Measurements from ENCODE around the gene RTEL1. TPM values are rescaled to one million over a fixed set of nuclear protein-coding genes. Genes with fewer than 3 reads are reported as not detected.
A peak's percentile ranks its signal among the peaks of the same experiment; 100 is the strongest.

RTEL1 gene
- polyA plus RNA-seq, 2 donors = 8.1 to 14.5 TPM

- no peaks in the 10 kb centered on the region for H3K9me3 ChIP-seq (ENCODE audit: control insufficient read depth in 2 of 2, insufficient read depth in 1 of 2, low read depth in 1 of 2, low read length in 1 of 2)
- 68 to 81% methylated on average over 13 of the region's 13 CpGs for WGBS, 2 donors
- H3K4me1 ChIP-seq (ENCODE audit: control insufficient read depth in 2 of 2, insufficient read depth in 2 of 2, low read length in 1 of 2) = peaks cover 6 to 12% of the 10 kb centered on the region in 2 donors
- no peaks in the 10 kb centered on the region for H3K27me3 ChIP-seq (ENCODE audit: control insufficient read depth in 1 of 2, insufficient read depth in 2 of 2, low read length in 2 of 2)
- H3K36me3 ChIP-seq (ENCODE audit: control insufficient read depth in 2 of 2, insufficient read depth in 2 of 2, low read length in 1 of 2) = peaks cover 4 to 10% of the 10 kb centered on the region in 2 donors
- H3K27ac ChIP-seq (ENCODE audit: low read depth in 2 of 2, low read length in 1 of 2) = no peak overlapping the region
- H3K4me3 ChIP-seq (ENCODE audit: low read depth in 1 of 2, low read length in 2 of 2) = no peak overlapping the region
Observed at GRCh38 chr20:63678071-63678470, 20.0 kb downstream of the RTEL1 start.

- Histone ChIP-seq H3K36me3 (ENCODE audit: control insufficient read depth in 2 of 2, insufficient read depth in 2 of 2, low read length in 1 of 2) (peaks cover 4 to 9% of the 10 kb centered on the region in 2 donors), H3K4me1 (ENCODE audit: control insufficient read depth in 2 of 2, insufficient read depth in 2 of 2, low read length in 1 of 2) (peaks cover 6 to 12% of the 10 kb centered on the region in 2 donors), H3K9me3 (ENCODE audit: control insufficient read depth in 2 of 2, insufficient read depth in 1 of 2, low read depth in 1 of 2, low read length in 1 of 2) (no peaks in the 10 kb centered on the region), H3K27me3 (ENCODE audit: control insufficient read depth in 1 of 2, insufficient read depth in 2 of 2, low read length in 2 of 2) (no peaks in the 10 kb centered on the region), H3K27ac (ENCODE audit: low read depth in 2 of 2, low read length in 1 of 2) (no peak overlapping the region), H3K4me3 (ENCODE audit: low read depth in 1 of 2, low read length in 2 of 2) (no peak overlapping the region)
- WGBS, 2 donors = 89 to 91% methylated on average over 38 of the region's 38 CpGs
Observed at GRCh38 chr20:63678667-63679465, 20.8 kb downstream of the RTEL1 start.

GRCh38 chr20:63679799-63680305, 21.7 kb downstream of the RTEL1 start:
- 92 to 93% methylated on average over 19 of the region's 19 CpGs for WGBS, 2 donors
- H3K9me3 ChIP-seq (ENCODE audit: control insufficient read depth in 2 of 2, insufficient read depth in 1 of 2, low read depth in 1 of 2, low read length in 1 of 2) = no peaks in the 10 kb centered on the region
- peaks cover 0 to 6% of the 10 kb centered on the region in 2 donors for H3K36me3 ChIP-seq (ENCODE audit: control insufficient read depth in 2 of 2, insufficient read depth in 2 of 2, low read length in 1 of 2)

DNA sequence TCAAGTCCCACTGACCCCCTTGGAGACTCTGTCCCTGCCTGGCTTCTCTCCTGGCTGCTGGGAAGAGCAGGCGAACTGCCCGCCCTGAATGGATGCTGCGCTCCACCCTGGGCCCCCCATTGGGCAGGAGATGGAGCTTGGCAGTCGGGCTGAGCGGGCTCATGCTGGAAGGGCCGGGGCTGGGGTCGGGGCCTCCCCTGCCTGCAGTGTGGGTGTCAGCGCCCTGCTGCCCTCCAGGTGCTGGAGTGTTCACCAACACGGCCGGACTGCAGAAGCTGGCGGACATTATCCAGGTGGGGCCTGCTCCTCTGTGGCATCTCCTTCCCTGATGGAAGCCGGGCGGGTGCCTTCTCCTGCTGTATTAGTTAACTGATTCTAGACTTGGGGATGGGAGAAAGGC, 22.3 kb downstream of the RTEL1 start:
- peaks cover 0 to 6% of the 10 kb centered on the region in 2 donors for H3K36me3 ChIP-seq (ENCODE audit: control insufficient read depth in 2 of 2, insufficient read depth in 2 of 2, low read length in 1 of 2)
- H3K4me3 ChIP-seq (ENCODE audit: low read depth in 1 of 2, low read length in 2 of 2) = no peak overlapping the region

More at GRCh38 chr20:63679799-63680305, 21.7 kb downstream of the RTEL1 start:
- H3K27ac ChIP-seq (ENCODE audit: low read depth in 2 of 2, low read length in 1 of 2) = no peak overlapping the region
- no peak overlapping the region for H3K4me3 ChIP-seq (ENCODE audit: low read depth in 1 of 2, low read length in 2 of 2)
- no peaks in the 10 kb centered on the region for H3K27me3 ChIP-seq (ENCODE audit: control insufficient read depth in 1 of 2, insufficient read depth in 2 of 2, low read length in 2 of 2)
- peaks cover 6 to 12% of the 10 kb centered on the region in 2 donors for H3K4me1 ChIP-seq (ENCODE audit: control insufficient read depth in 2 of 2, insufficient read depth in 2 of 2, low read length in 1 of 2)

GRCh38 chr20:63680857-63681608, 22.9 kb downstream of the RTEL1 start:
- Histone ChIP-seq H3K27ac (ENCODE audit: low read depth in 2 of 2, low read length in 1 of 2) (no peak overlapping the region), H3K36me3 (ENCODE audit: control insufficient read depth in 2 of 2, insufficient read depth in 2 of 2, low read length in 1 of 2) (peaks cover 0 to 5% of the 10 kb centered on the region in 2 donors), H3K27me3 (ENCODE audit: control insufficient read depth in 1 of 2, insufficient read depth in 2 of 2, low read length in 2 of 2) (no peaks in the 10 kb centered on the region), H3K4me3 (ENCODE audit: low read depth in 1 of 2, low read length in 2 of 2) (no peak overlapping the region), H3K4me1 (ENCODE audit: control insufficient read depth in 2 of 2, insufficient read depth in 2 of 2, low read length in 1 of 2) (peaks cover 7 to 16% of the 10 kb centered on the region in 2 donors), H3K9me3 (ENCODE audit: control insufficient read depth in 2 of 2, insufficient read depth in 1 of 2, low read depth in 1 of 2, low read length in 1 of 2) (no peaks in the 10 kb centered on the region)
- 91 to 92% methylated on average over 23 of the region's 23 CpGs for WGBS, 2 donors

More for the DNA sequence above, 22.3 kb downstream of the RTEL1 start:
- Histone ChIP-seq H3K27ac (ENCODE audit: low read depth in 2 of 2, low read length in 1 of 2) (no peak overlapping the region), H3K4me1 (ENCODE audit: control insufficient read depth in 2 of 2, insufficient read depth in 2 of 2, low read length in 1 of 2) (peaks cover 6 to 12% of the 10 kb centered on the region in 2 donors), H3K27me3 (ENCODE audit: control insufficient read depth in 1 of 2, insufficient read depth in 2 of 2, low read length in 2 of 2) (no peaks in the 10 kb centered on the region), H3K9me3 (ENCODE audit: control insufficient read depth in 2 of 2, insufficient read depth in 1 of 2, low read depth in 1 of 2, low read length in 1 of 2) (no peaks in the 10 kb centered on the region)
- 96 to 98% methylated on average over 13 of the region's 13 CpGs for WGBS, 2 donors

- H3K4me3 ChIP-seq (ENCODE audit: low read depth in 1 of 2, low read length in 2 of 2) = no peak overlapping the region
- 92 to 93% methylated on average over 13 of the region's 13 CpGs for WGBS, 2 donors
- peaks cover 0 to 5% of the 10 kb centered on the region in 2 donors for H3K36me3 ChIP-seq (ENCODE audit: control insufficient read depth in 2 of 2, insufficient read depth in 2 of 2, low read length in 1 of 2)
- no peaks in the 10 kb centered on the region for H3K9me3 ChIP-seq (ENCODE audit: control insufficient read depth in 2 of 2, insufficient read depth in 1 of 2, low read depth in 1 of 2, low read length in 1 of 2)
- peaks cover 12 to 22% of the 10 kb centered on the region in 2 donors for H3K4me1 ChIP-seq (ENCODE audit: control insufficient read depth in 2 of 2, insufficient read depth in 2 of 2, low read length in 1 of 2)
- H3K27ac ChIP-seq (ENCODE audit: low read depth in 2 of 2, low read length in 1 of 2) = peak overlapping the region; percentile 61 to 65
- no peaks in the 10 kb centered on the region for H3K27me3 ChIP-seq (ENCODE audit: control insufficient read depth in 1 of 2, insufficient read depth in 2 of 2, low read length in 2 of 2)
Observed at GRCh38 chr20:63681609-63682142, 23.6 kb downstream of the RTEL1 start.

DNA sequence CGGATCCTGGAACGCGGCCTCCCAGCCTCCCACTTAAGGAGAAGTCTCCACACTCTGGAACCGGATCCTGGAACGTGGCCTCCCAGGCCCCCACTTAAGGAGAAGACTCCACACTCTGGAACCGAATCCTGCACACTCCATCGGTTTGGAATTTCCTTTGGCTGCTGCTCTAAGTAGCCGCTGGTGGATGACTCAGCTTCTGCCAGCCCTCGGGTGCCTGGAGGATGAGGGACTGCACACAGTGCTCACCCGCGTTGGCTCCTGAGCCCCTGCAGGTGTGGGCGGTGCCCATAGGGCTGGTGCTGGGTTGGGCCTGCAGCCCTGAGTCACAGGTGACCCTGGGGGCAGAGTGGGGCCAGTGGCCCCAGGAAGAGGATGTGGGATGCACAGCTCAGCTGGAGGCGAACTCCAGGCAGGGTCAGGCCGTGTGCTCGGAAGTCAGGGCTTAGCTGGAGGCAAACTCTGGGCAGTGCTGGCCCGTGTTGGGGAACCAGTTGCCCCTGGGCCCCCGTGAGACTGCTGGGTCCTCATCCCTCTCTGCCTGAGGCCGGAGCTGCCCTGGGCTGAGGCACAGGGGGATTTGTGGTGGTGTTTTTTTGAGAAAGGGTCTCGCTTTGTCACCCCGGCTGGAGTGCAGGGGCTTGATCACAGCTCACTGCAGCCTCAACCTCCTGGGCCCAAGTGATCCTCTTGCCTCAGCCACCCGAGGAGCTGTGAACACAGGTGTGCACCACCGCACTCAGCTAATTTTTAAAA, 24.4 kb downstream of the RTEL1 start:
- Histone ChIP-seq H3K36me3 (ENCODE audit: control insufficient read depth in 2 of 2, insufficient read depth in 2 of 2, low read length in 1 of 2) (peaks cover 0 to 5% of the 10 kb centered on the region in 2 donors), H3K27ac (ENCODE audit: low read depth in 2 of 2, low read length in 1 of 2) (peak overlapping the region; percentile 65 to 78), H3K4me3 (ENCODE audit: low read depth in 1 of 2, low read length in 2 of 2) (no peak overlapping the region), H3K4me1 (ENCODE audit: control insufficient read depth in 2 of 2, insufficient read depth in 2 of 2, low read length in 1 of 2) (peaks cover 12 to 28% of the 10 kb centered on the region in 2 donors), H3K27me3 (ENCODE audit: control insufficient read depth in 1 of 2, insufficient read depth in 2 of 2, low read length in 2 of 2) (no peaks in the 10 kb centered on the region), H3K9me3 (ENCODE audit: control insufficient read depth in 2 of 2, insufficient read depth in 1 of 2, low read depth in 1 of 2, low read length in 1 of 2) (no peaks in the 10 kb centered on the region)
- WGBS, 2 donors = 38 to 60% methylated on average over 21 to 22 of the region's 22 CpGs

DNA sequence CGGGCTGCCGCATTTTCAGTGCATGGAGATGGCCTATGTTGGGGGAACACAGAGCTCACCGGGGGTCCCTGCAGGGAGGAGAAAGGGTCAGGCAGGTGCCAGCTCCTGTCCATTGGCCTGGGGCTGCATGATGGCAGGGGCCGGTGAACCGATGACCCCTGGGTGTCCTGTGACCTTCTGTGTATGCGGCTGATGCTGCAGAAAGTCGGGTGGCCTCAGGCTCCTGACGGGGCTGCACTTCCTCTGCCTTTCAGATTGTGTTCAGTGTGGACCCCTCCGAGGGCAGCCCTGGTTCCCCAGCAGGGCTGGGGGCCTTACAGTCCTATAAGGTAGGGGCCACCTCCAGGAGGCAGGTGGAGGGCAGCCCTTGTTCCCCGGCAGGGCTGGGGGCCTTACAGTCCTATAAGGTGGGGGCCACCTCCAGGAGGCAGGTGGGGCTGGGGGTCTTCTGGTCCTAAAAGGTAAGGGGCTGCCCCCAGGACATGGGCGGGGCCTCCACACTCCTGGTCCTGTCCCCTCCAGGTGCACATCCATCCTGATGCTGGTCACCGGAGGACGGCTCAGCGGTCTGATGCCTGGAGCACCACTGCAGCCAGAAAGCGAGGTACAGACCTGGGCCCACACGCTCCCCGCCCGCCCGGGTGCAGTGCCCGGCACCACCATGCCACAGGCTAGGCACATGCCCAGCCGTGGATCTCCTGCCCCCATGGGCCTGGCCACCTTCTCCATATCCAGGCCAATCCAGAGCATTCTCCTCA, 27.3 kb downstream of the RTEL1 start:
- no peaks in the 10 kb centered on the region for H3K36me3 ChIP-seq (ENCODE audit: control insufficient read depth in 2 of 2, insufficient read depth in 2 of 2, low read length in 1 of 2)
- 90 to 93% methylated on average over 21 of the region's 21 CpGs for WGBS, 2 donors
- peak overlapping the region; percentile 74 to 86 for H3K27ac ChIP-seq (ENCODE audit: low read depth in 2 of 2, low read length in 1 of 2)
- no peak overlapping the region for H3K4me3 ChIP-seq (ENCODE audit: low read depth in 1 of 2, low read length in 2 of 2)
- H3K4me1 ChIP-seq (ENCODE audit: control insufficient read depth in 2 of 2, insufficient read depth in 2 of 2, low read length in 1 of 2) = peaks cover 12 to 29% of the 10 kb centered on the region in 2 donors
- H3K27me3 ChIP-seq (ENCODE audit: control insufficient read depth in 1 of 2, insufficient read depth in 2 of 2, low read length in 2 of 2) = no peaks in the 10 kb centered on the region
- no peaks in the 10 kb centered on the region for H3K9me3 ChIP-seq (ENCODE audit: control insufficient read depth in 2 of 2, insufficient read depth in 1 of 2, low read depth in 1 of 2, low read length in 1 of 2)
